Vagina (tissue), 2 donors: ENCODE measurements around the gene ITM2C. TPM values are rescaled to one million over a fixed set of nuclear protein-coding genes. Genes with fewer than 3 reads are reported as not detected.

Source experiments
- DNase-seq, 2 donors: peaks; one replicate each; pipeline ENCODE4 v3.0.0-alpha.2; 2017; ENCODE audit errors: extremely low spot score in 2 of 2
- H3K27ac ChIP-seq: fragments of 200-600 bp; sonication (generic); one replicate; pipeline ENCODE4 v1.5.1; 2019
- H3K27me3 ChIP-seq: fragments of 200-600 bp; sonication (generic); one replicate; pipeline ENCODE4 v1.5.1; 2019
- H3K36me3 ChIP-seq, 2 donors: fragments of 200-600 bp; sonication (generic); one replicate each; pipeline ENCODE4 v1.5.1; 2017 to 2019
- H3K4me1 ChIP-seq: fragments of 200-600 bp; sonication (generic); one replicate; pipeline ENCODE4 v1.5.1; 2019
- H3K4me3 ChIP-seq, 2 donors: fragments of 200-600 bp; sonication (generic); 1 replicate in 1 of 2; 2 replicates in 1 of 2; pipeline ENCODE4 v1.5.1; 2016 to 2019
- H3K9me3 ChIP-seq: fragments of 200-600 bp; sonication (generic); one replicate; pipeline ENCODE4 v1.5.1; 2019
- CTCF ChIP-seq, 3 experiments: fragments of 450-650 bp in 2 of 3; fragments of 200-600 bp in 1 of 3; sonication (generic) in 1 of 3; IDR thresholded peaks; one replicate each; pipeline ENCODE4 v1.5.1; 2017 to 2019; ENCODE audit warnings: antibody characterized with exemption in 3 of 3, mild to moderate bottlenecking in 2 of 3, moderate library complexity in 2 of 3
- POLR2A ChIP-seq, 2 donors: fragments of 450-650 bp; IDR thresholded peaks; one replicate each; pipeline ENCODE4 v1.6.1; 2017; ENCODE audit warnings: antibody characterized with exemption in 2 of 2, mild to moderate bottlenecking in 2 of 2, moderate library complexity in 2 of 2
- POLR2AphosphoS5 ChIP-seq, 2 donors: sonication (generic); formaldehyde crosslinking; IDR thresholded peaks; one replicate each; pipeline ENCODE4 v1.9.0; 2017; ENCODE audit warnings: antibody characterized with exemption in 2 of 2, mild to moderate bottlenecking in 2 of 2, low read depth in 1 of 2; ENCODE audit not compliant: insufficient read depth in 1 of 2
- intact Hi-C: fragments of 100-400 bp; cut with DNase I; formaldehyde crosslinking; loops from one replicate; pipeline ENCODE4 v1.15.1; 2023
- total RNA-seq: library from RNA; depleted of rRNA; stranded (reverse); fragments of >200 nt; gene quantifications from one replicate; pipeline ENCODE4 v1.2.3, GENCODE V29; 2016

ITM2C gene
- total RNA-seq, 1 donor from 2014 or later = 86.2 TPM

GRCh38 chr2:230895536-230896345, 31.0 kb downstream of the ITM2C start:
- intact Hi-C loops = no loop called here
- Histone ChIP-seq H3K9me3 (no peaks in the 10 kb centered on the region), H3K4me1 (no peaks in the 10 kb centered on the region), H3K36me3 (no peaks in the 10 kb centered on the region), H3K27me3 (no peaks in the 10 kb centered on the region), H3K4me3 (no peak overlapping the region), H3K27ac (no peak overlapping the region)
- no peak for TF ChIP-seq CTCF (IDR thresholded peaks at IDR 0.05)
- TF ChIP-seq POLR2A (IDR thresholded peaks at IDR 0.05) = no peak
- TF ChIP-seq POLR2AphosphoS5 (IDR thresholded peaks at IDR 0.05; ENCODE audit: insufficient read depth in 1 of 2, low read depth in 1 of 2) = no peak
- peak in 1 of 2 donors; percentile 44 for DNase-seq

GRCh38 chr2:230896346-230897115, 31.8 kb downstream of the ITM2C start:
- no peak for TF ChIP-seq POLR2A (IDR thresholded peaks at IDR 0.05)
- TF ChIP-seq CTCF (IDR thresholded peaks at IDR 0.05) = no peak
- no peak for TF ChIP-seq POLR2AphosphoS5 (IDR thresholded peaks at IDR 0.05; ENCODE audit: insufficient read depth in 1 of 2, low read depth in 1 of 2)
- peak; percentile 69 to 95 for DNase-seq
- Histone ChIP-seq H3K27me3 (no peaks in the 10 kb centered on the region), H3K9me3 (no peaks in the 10 kb centered on the region), H3K27ac (no peak overlapping the region), H3K4me1 (no peaks in the 10 kb centered on the region), H3K4me3 (no peak overlapping the region), H3K36me3 (no peaks in the 10 kb centered on the region)
- intact Hi-C loops = no loop called here

GRCh38 chr2:230898016-230898712, 33.4 kb downstream of the ITM2C start:
- H3K4me3 ChIP-seq = no peak overlapping the region
- no peaks in the 10 kb centered on the region for H3K27me3 ChIP-seq
- H3K9me3 ChIP-seq = no peaks in the 10 kb centered on the region
- no peaks in the 10 kb centered on the region for H3K36me3 ChIP-seq
- intact Hi-C loops = no loop called here
- no peaks in the 10 kb centered on the region for H3K4me1 ChIP-seq
- TF ChIP-seq CTCF (IDR thresholded peaks at IDR 0.05) (no peak), POLR2AphosphoS5 (IDR thresholded peaks at IDR 0.05; ENCODE audit: insufficient read depth in 1 of 2, low read depth in 1 of 2) (no peak), POLR2A (IDR thresholded peaks at IDR 0.05) (no peak)
- DNase-seq = peak; percentile 79 to 93
- H3K27ac ChIP-seq = no peak overlapping the region

GRCh38 chr2:230898713-230899091, 34.0 kb downstream of the ITM2C start:
- no peaks in the 10 kb centered on the region for H3K27me3 ChIP-seq
- H3K27ac ChIP-seq = no peak overlapping the region
- no peaks in the 10 kb centered on the region for H3K36me3 ChIP-seq
- H3K4me3 ChIP-seq = no peak overlapping the region
- no peaks in the 10 kb centered on the region for H3K9me3 ChIP-seq
- no peaks in the 10 kb centered on the region for H3K4me1 ChIP-seq
- no peak for TF ChIP-seq CTCF (IDR thresholded peaks at IDR 0.05)
- TF ChIP-seq POLR2AphosphoS5 (IDR thresholded peaks at IDR 0.05; ENCODE audit: insufficient read depth in 1 of 2, low read depth in 1 of 2) = no peak
- TF ChIP-seq POLR2A (IDR thresholded peaks at IDR 0.05) = no peak
- DNase-seq = peak; percentile 60 to 67
- intact Hi-C loops = no loop called here
